Kidney (tissue), 14 donors: ENCODE measurements around the gene RABGAP1. TPM values are rescaled to one million over a fixed set of nuclear protein-coding genes. Genes with fewer than 3 reads are reported as not detected.

Experiments used
- DNase-seq, 5 donors: peaks; one replicate each; pipeline ENCODE4 v3.0.0-alpha.2; 2013 to 2020
- FAIRE-seq: peaks from 2 replicates; lab custom pipeline; 2012; peaks lifted over from hg19 to GRCh38; lab: Jason Lieb, UNC
- H3K27ac ChIP-seq, 2 donors: one replicate each; pipeline ENCODE4 v1.7.0; 2013; ENCODE audit warnings: low read depth in 2 of 2, low read length in 2 of 2, inconsistent platforms in 1 of 2
- H3K27me3 ChIP-seq: one replicate; pipeline ENCODE4 v1.7.1; 2013; ENCODE audit warnings: low read length, inconsistent platforms; ENCODE audit not compliant: control insufficient read depth, insufficient read depth
- H3K36me3 ChIP-seq, 3 donors: one replicate each; pipeline versions ENCODE4 v1.7.0 to v1.7.1; 2013; ENCODE audit warnings: low read length in 3 of 3, control low read depth in 1 of 3, inconsistent platforms in 1 of 3; ENCODE audit not compliant: insufficient read depth in 3 of 3, control insufficient read depth in 2 of 3
- H3K4me1 ChIP-seq, 3 donors: one replicate each; pipeline versions ENCODE4 v1.7.0 to v1.7.1; 2013; ENCODE audit warnings: low read length in 3 of 3, inconsistent platforms in 1 of 3, low read depth in 1 of 3; ENCODE audit not compliant: control insufficient read depth in 2 of 3, insufficient read depth in 2 of 3
- H3K4me3 ChIP-seq, 3 donors: one replicate each; pipeline versions ENCODE4 v1.7.0 to v1.8.1; 2013; ENCODE audit warnings: low read length in 3 of 3, control low read depth in 1 of 3, inconsistent platforms in 1 of 3
- H3K9ac ChIP-seq, 3 donors: one replicate each; pipeline versions ENCODE4 v1.7.0 to v1.7.1; 2013; ENCODE audit warnings: low read length in 3 of 3, control low read depth in 1 of 3, inconsistent platforms in 1 of 3
- H3K9me3 ChIP-seq, 3 donors: one replicate each; pipeline versions ENCODE4 v1.7.0 to v1.7.1; 2013; ENCODE audit warnings: low read length in 3 of 3, control low read depth in 1 of 3, inconsistent platforms in 1 of 3; ENCODE audit not compliant: control insufficient read depth in 2 of 3, insufficient read depth in 1 of 3
- intact Hi-C: fragments of 100-400 bp; cut with DNase I; formaldehyde crosslinking; loops from one replicate; pipeline ENCODE4 v1.11.1; 2022
- polyA plus RNA-seq: library from polyadenylated mRNA; stranded (reverse); fragments of 350-450 nt; fragmentation: Illumina TruSeq; extraction: RNeasy Lipid Tissue Mini Kit (QIAGEN cat#74804); gene quantifications from one replicate; pipeline ENCODE4 v1.2.3, GENCODE V29; 2014; ENCODE audit warnings: low read depth, low replicate concordance; ENCODE audit not compliant: insufficient read depth
- total RNA-seq: library from RNA; stranded (reverse); fragmentation: NEBNext Ultra II Directional; extraction: Animal tissue kit (Norgen Biotek cat#: 25700); gene quantifications from one replicate; pipeline ENCODE4 v1.2.1, GENCODE V29; 2021
- TF ChIP-seq, protein P1 (sequence below): IDR thresholded peaks from 3 replicates; pipeline ENCODE4 v1.5.1; 2012; ENCODE audit warnings: mild to moderate bottlenecking, moderate library complexity, borderline replicate concordance; ENCODE audit not compliant: insufficient read depth; ENCODE audit errors: extremely low read depth
- donor health status: control.
- donor health status: control.
- donor health status: control.
- donor health status: control.
- donor health status: control.
- donor health status: DM: yes; HTN: yes; CAD: no.
- donor health status: Normal renal cell carcinoma (clear cell type).

Gene RABGAP1
- total and polyA plus RNA-seq, 2 donors from 2014 or later, result 13.7 to 61.1 TPM

DNA sequence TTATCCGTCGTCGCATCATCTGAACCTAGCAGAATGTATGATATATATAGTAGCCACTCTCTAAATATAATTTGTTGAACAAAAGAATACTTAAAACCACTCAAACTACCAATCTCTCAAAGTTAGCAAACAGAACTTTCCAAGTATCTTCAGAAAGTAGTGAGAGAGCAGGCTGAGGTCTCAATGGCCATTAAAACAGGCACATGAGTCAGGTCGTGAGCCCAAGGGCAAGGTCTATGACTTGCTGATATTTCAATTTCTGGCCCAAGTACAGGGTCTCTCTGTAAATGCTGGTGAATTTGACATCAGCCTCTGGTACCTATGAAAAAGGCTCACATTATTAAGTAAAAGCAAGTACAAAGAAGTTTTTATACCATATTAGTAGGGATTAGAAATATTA is 187.8 kb downstream of the RABGAP1 start:
- no peak overlapping the region for H3K9ac ChIP-seq
- intact Hi-C loops, result no loop called here

GRCh38 chr9:123129423-123129822 is 188.6 kb downstream of the RABGAP1 start:
- no peak for DNase-seq
- Histone ChIP-seq H3K9ac (no peak overlapping the region), H3K27me3 (no peaks in the 10 kb centered on the region), H3K4me3 (no peak overlapping the region), H3K36me3 (peaks cover 2 to 16% (median 3%) of the 10 kb centered on the region in 3 donors), H3K4me1 (no peaks in the 10 kb centered on the region), H3K27ac (no peak overlapping the region), H3K9me3 (no peaks in the 10 kb centered on the region)
- intact Hi-C loops, result no loop called here
- TF ChIP-seq, protein P1, sequence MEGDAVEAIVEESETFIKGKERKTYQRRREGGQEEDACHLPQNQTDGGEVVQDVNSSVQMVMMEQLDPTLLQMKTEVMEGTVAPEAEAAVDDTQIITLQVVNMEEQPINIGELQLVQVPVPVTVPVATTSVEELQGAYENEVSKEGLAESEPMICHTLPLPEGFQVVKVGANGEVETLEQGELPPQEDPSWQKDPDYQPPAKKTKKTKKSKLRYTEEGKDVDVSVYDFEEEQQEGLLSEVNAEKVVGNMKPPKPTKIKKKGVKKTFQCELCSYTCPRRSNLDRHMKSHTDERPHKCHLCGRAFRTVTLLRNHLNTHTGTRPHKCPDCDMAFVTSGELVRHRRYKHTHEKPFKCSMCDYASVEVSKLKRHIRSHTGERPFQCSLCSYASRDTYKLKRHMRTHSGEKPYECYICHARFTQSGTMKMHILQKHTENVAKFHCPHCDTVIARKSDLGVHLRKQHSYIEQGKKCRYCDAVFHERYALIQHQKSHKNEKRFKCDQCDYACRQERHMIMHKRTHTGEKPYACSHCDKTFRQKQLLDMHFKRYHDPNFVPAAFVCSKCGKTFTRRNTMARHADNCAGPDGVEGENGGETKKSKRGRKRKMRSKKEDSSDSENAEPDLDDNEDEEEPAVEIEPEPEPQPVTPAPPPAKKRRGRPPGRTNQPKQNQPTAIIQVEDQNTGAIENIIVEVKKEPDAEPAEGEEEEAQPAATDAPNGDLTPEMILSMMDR, result no peak
- no peak for FAIRE-seq

More for the DNA sequence above, 187.8 kb downstream of the RABGAP1 start:
- FAIRE-seq (no peak), DNase-seq (no peak)
- Histone ChIP-seq H3K9me3 (no peaks in the 10 kb centered on the region), H3K27me3 (no peaks in the 10 kb centered on the region), H3K27ac (no peak overlapping the region), H3K4me3 (no peak overlapping the region), H3K4me1 (no peaks in the 10 kb centered on the region), H3K36me3 (peaks cover 2 to 16% (median 2%) of the 10 kb centered on the region in 3 donors)
- TF ChIP-seq, protein P1, result no peak

GRCh38 chr9:123131258-123131657 is 190.4 kb downstream of the RABGAP1 start:
- no peak overlapping the region for H3K9ac ChIP-seq
- intact Hi-C loops, result no loop called here
- no peak overlapping the region for H3K27ac ChIP-seq
- FAIRE-seq (no peak), DNase-seq (no peak)
- no peaks in the 10 kb centered on the region for H3K4me1 ChIP-seq
- H3K9me3 ChIP-seq, result no peaks in the 10 kb centered on the region
- H3K27me3 ChIP-seq, result no peaks in the 10 kb centered on the region
- TF ChIP-seq, protein P1, result no peak
- H3K4me3 ChIP-seq, result no peak overlapping the region
- peaks cover 2 to 16% (median 4%) of the 10 kb centered on the region in 3 donors for H3K36me3 ChIP-seq

DNA sequence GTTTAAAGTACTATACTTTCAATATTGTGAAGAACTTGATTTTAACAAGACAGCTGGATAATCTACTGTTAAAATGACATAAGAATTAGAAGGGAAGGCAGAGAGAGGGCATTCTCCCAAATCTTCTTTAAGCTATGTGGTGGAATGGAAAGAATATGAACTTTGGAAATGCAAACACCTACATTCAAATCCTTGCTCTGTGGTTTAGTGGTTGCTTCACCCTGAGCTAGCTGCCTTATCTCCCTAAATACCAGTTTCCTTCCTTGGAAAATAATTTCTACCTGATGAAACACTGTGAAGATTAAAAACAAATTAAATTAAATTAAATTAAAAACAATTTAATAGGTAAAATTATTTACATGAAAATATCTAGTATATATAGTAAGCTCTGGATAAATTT is 191.2 kb downstream of the RABGAP1 start:
- no peak for DNase-seq
- no peaks in the 10 kb centered on the region for H3K9me3 ChIP-seq
- H3K27me3 ChIP-seq, result no peaks in the 10 kb centered on the region
- no peak overlapping the region for H3K4me3 ChIP-seq
- TF ChIP-seq, protein P1, result no peak
- no peak overlapping the region for H3K27ac ChIP-seq
- FAIRE-seq, result no peak
- intact Hi-C loops, result no loop called here
- no peak overlapping the region for H3K9ac ChIP-seq
- H3K4me1 ChIP-seq, result no peaks in the 10 kb centered on the region
- peaks cover 2 to 16% (median 4%) of the 10 kb centered on the region in 3 donors for H3K36me3 ChIP-seq
